Upper lobe of right lung (tissue), 1 donor: ENCODE measurements around the gene COMMD1. TPM values are rescaled to one million over a fixed set of nuclear protein-coding genes. Genes with fewer than 3 reads are reported as not detected.

Source experiments
- ATAC-seq: fragments of 200-7000 bp; cut with Tn5 transposase; one replicate; pipeline ENCODE4 v1.9.1; 2020; ENCODE audit warnings: mild to moderate bottlenecking, moderate library complexity
- DNase-seq: peaks from one replicate; pipeline ENCODE4 v3.0.0-alpha.2; 2020
- H3K27ac ChIP-seq: fragments of 200-600 bp; one replicate; pipeline ENCODE4 v1.8.0; 2022
- H3K27me3 ChIP-seq: fragments of 200-600 bp; one replicate; pipeline ENCODE4 v1.8.0; 2022; ENCODE audit warnings: mild to moderate bottlenecking
- H3K36me3 ChIP-seq: fragments of 200-600 bp; one replicate; pipeline ENCODE4 v1.8.0; 2022
- H3K4me1 ChIP-seq: fragments of 200-600 bp; one replicate; pipeline ENCODE4 v1.8.0; 2022
- H3K4me3 ChIP-seq: fragments of 200-600 bp; one replicate; pipeline ENCODE4 v1.8.0; 2022; ENCODE audit warnings: mild to moderate bottlenecking
- H3K9me3 ChIP-seq: fragments of 200-600 bp; one replicate; pipeline ENCODE4 v1.8.0; 2022
- CTCF ChIP-seq: fragments of 200-600 bp; IDR thresholded peaks from one replicate; pipeline ENCODE4 v1.8.0; 2022; ENCODE audit warnings: antibody characterized with exemption
- intact Hi-C: fragments of 100-400 bp; cut with DNase I; formaldehyde crosslinking; loops from one replicate; pipeline ENCODE4 v1.11.0; 2022
- total RNA-seq: library from RNA; stranded (reverse); fragmentation: NEBNext Ultra II Directional; extraction: Animal tissue kit (Norgen Biotek cat#: 25700); gene quantifications from one replicate; pipeline ENCODE4 v1.2.1, GENCODE V29; 2021
- donor health status: DM: no; HTN: yes; CAD: no; lungs with severe emphysema.

The COMMD1 gene
- total RNA-seq, 1 donor from 2014 or later = 30.3 TPM

DNA sequence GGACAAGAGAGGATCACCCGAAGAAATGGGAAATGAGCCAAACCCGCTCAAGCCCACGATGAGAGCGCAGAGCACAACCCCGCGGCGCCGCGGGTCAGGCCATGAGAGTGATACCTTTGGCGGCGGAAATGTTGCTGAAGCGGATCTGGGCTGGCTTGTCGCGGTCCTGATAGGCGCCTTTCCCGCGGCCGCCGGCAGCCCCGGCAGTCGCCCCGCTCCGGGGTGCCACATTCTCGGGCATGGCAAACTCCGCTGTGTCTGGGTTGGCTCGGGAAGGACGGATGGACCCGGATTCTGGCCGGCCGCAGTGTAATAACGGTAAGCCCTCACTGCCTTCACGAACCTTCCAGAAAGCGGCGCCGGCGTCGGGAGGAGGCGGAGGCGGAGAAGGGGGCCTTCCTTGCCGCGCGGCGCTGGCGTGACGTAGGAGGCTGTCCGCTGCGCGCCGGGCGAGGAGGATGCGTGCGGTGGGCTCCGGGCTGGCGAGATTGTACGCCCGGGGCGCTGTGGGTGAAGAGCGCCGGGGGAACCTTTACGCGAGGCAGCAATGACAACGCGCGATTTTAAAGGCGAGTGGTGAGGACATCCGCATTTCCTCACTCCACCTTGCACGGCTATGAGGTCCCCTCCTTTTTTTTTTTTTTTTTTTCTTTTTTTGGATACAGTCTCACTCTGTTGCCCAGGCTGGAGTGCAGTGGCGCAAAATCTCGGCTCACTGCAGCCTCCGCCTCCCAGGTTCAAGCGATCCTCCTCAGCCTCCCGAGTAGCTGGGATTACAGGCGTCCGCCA lies 17.0 kb upstream of the COMMD1 start, which contains the start of gene CCT4:
TSS of gene CCT4 (minus strand) at position 390 of the 789 bp plus-strand sequence. CDS start at position 241, 149 bp downstream.
- Histone ChIP-seq H3K9me3 (no peaks in the 10 kb centered on the region), H3K4me3 (peak within 1 kb of the TSS; percentile 77), H3K36me3 (peaks cover 23% of the 10 kb centered on the region), H3K4me1 (peaks cover 16% of the 10 kb centered on the region), H3K27me3 (no peaks in the 10 kb centered on the region), H3K27ac (peak within 1 kb of the TSS; percentile 99)
- intact Hi-C loops = no loop called here
- peak; percentile 98 for ATAC-seq
- no peak for TF ChIP-seq CTCF
- peak; percentile 94 for DNase-seq

DNA sequence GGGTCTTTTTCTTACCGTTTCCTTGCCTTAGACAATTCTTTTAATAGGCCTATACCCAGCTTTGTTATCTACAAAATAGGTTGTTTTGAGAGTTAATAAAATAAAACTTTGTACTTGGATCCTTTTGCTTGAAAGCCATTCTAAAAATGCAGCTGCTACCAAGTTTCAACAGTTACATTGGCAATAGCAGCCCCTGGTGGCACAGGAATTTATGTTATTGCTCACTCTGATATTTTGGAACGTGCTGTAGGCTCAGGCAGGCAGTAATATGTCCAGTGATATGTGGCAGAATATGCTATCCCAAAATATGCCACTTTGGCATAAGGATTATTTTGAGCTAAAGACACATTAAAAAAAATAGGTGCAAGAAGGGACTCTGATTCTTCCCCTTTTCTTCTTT lies 6.7 kb upstream of the COMMD1 start:
- no peaks in the 10 kb centered on the region for H3K4me1 ChIP-seq
- TF ChIP-seq CTCF = peak; percentile 12
- intact Hi-C loops = no loop called here
- ATAC-seq (no peak), DNase-seq (no peak)
- no peaks in the 10 kb centered on the region for H3K27me3 ChIP-seq
- no peak overlapping the region for H3K27ac ChIP-seq
- H3K9me3 ChIP-seq = no peaks in the 10 kb centered on the region
- no peak overlapping the region for H3K4me3 ChIP-seq
- H3K36me3 ChIP-seq = no peaks in the 10 kb centered on the region

GRCh38 chr2:61900281-61900680 lies 5.2 kb upstream of the COMMD1 start:
- ATAC-seq = no peak
- TF ChIP-seq CTCF = no peak
- no peak overlapping the region for H3K27ac ChIP-seq
- no peak overlapping the region for H3K4me3 ChIP-seq
- H3K36me3 ChIP-seq = no peaks in the 10 kb centered on the region
- peaks cover 7% of the 10 kb centered on the region for H3K4me1 ChIP-seq
- no peak for DNase-seq
- no peaks in the 10 kb centered on the region for H3K27me3 ChIP-seq
- no peaks in the 10 kb centered on the region for H3K9me3 ChIP-seq
- intact Hi-C loops = no loop called here

DNA sequence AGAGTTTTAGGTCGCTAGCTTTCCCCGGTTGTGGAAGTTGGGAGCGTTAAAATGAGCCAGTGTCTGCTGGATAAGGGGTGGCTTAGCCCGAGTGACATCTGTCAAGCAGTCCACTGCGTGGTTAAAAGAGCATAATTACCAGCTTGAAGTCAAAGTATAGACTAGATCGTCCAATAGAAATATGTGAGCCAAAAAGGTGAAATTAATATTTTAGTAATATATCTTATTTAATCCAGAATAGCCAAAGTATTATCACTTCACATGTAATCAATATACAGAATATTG lies 654 bp downstream of the COMMD1 start:
- DNase-seq (no peak), ATAC-seq (no peak)
- H3K36me3 ChIP-seq = no peaks in the 10 kb centered on the region
- H3K9me3 ChIP-seq = no peaks in the 10 kb centered on the region
- H3K4me3 ChIP-seq = peak overlapping the region; percentile 88
- intact Hi-C loops = no loop called here
- H3K27ac ChIP-seq = peak overlapping the region; percentile 76
- no peaks in the 10 kb centered on the region for H3K27me3 ChIP-seq
- TF ChIP-seq CTCF = no peak
- H3K4me1 ChIP-seq = peaks cover 20% of the 10 kb centered on the region

DNA sequence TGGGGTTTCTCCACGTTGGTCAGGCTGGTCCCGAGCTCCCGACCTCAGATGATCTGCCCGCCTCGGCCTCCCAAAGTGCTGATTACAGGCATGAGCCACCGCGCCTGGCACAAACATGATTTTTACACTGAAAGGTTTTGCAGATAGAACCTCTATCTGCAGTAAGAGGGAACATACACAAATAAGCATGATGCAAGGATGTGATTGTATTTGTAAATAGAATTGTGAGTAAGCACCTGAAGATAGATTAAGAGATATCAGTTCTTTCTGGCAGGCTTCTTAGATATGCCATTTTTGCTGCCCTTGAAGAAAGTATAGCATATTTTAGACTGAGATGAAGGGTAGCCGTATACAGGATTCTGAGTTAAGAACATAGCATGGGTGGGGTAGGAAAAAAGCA lies 3.6 kb downstream of the COMMD1 start:
- no peak for TF ChIP-seq CTCF
- Histone ChIP-seq H3K4me1 (peaks cover 20% of the 10 kb centered on the region), H3K36me3 (no peaks in the 10 kb centered on the region), H3K9me3 (no peaks in the 10 kb centered on the region), H3K4me3 (no peak overlapping the region), H3K27ac (no peak overlapping the region), H3K27me3 (no peaks in the 10 kb centered on the region)
- no peak for DNase-seq
- no peak for ATAC-seq
- intact Hi-C loops = no loop called here
